ENCODE data around the gene ZNF219.

ZNF219 gene

GRCh38 chr14:21084998-21085853 lies 13.2 kb downstream of the ZNF219 start:
- DNase-seq = no peak

DNA sequence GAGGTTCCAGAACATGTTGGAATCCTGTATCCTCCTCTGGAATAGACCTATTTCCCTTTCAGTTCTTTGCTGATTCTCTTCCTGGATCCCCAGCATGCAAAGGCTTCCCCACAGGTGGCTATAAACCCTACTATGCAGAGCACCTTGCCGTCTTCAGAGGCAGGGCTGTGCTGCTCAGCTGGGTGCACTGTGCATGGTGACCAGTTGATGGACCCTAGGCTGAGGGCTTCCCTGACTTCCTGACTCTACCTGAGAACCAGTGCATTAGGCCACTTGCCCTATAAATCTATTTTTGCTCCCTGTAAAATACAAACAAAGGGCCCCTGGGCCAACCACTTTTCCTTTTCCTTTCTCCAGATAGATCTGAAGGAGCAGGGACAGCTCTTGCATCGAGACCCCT lies 14.1 kb downstream of the ZNF219 start:
- no peak for DNase-seq

DNA sequence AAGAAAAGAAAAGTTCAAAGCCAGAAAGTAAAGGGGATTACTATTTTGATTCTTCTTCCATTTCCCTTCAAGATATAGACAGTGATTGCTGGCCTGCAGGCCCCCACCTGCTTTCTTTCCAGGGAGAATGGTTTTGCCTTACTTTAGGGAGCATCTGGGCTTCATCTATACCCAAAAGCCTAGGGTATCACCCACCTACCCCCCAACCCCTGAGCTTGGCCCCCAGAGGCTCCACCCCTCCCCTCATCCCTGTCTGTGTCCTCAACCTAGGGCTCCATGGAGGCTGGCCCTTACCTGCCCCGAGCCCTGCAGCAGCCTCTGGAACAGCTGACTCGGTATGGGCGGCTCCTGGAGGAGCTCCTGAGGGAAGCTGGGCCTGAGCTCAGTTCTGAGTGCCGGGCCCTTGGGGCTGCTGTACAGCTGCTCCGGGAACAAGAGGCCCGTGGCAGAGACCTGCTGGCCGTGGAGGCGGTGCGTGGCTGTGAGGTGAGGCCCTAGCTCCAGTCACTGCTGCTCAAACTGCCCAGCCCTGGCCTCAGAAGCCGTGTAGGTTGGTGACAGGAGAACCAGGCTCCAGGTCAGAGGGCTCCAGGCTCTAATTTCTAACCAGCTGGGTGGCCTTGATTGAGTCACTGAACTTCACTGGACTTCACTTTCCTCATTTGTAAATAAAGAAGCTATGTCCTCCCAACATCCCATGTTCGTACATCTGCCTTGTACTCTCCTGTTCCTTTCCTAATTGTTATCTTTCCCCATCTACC lies 14.7 kb downstream of the ZNF219 start:
- no peak for DNase-seq

- no peak for DNase-seq
These were observed 16.8 kb downstream of the ZNF219 start for GRCh38 chr14:21081521-21082142.

- no peak for DNase-seq
These were observed 19.7 kb downstream of the ZNF219 start for GRCh38 chr14:21078726-21079125.

DNA sequence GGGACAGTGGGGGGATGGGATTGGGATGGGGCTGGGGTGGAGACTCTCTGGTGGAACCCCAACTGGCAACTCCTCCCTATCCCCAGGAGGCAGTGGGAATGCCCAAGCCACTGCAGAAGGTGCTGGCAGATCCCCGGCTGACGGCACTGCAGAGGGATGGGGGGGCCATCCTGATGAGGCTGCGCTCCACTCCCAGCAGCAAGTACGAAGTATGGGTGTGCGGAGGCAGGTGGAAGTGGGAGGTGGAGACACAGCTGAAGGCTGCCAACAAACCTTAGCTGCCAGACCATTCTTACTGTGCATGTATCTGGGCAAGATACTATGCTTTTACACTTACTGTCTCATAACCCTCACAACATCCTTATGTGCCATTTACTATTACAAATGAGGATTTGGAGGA lies 20.2 kb downstream of the ZNF219 start:
- DNase-seq = no peak

- no peak for DNase-seq
These were observed 20.8 kb downstream of the ZNF219 start for GRCh38 chr14:21077672-21078071.

DNA sequence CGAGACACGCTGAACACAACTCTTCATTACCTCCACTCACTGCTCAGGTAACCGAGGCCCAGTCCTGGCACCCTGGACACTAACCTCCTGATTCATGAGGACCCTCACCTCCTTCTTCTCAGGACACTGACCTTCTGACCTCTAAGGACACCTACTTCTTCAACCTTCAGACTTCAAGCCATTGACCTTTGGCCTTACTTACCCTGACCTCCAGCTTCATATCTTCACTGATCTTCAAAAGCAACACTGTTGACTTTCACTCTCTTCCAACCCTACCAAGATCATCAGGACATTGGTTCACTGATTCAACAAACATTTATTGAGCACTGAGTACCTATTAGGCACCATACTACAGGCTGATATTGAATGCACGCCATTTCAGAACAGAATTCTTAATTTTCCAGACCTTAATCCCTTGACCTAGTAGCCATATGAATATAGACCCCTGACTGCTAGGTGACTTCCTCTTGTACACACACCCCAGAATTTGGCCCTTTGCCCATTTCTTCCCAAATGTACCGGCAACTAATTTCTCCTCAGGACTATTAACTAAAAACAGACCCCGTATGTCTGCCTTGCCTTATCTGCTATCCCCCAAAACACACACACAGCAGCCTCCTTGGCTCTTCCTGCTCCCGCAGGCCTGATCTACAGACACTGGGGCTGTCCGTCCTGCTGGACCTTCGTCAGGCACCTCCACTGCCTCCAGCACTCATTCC lies 22.6 kb downstream of the ZNF219 start:
- DNase-seq = no peak

- DNase-seq = no peak
These were observed 23.8 kb downstream of the ZNF219 start for GRCh38 chr14:21074398-21075272.

GRCh38 chr14:21073921-21074320 lies 24.5 kb downstream of the ZNF219 start:
- DNase-seq = no peak

DNA sequence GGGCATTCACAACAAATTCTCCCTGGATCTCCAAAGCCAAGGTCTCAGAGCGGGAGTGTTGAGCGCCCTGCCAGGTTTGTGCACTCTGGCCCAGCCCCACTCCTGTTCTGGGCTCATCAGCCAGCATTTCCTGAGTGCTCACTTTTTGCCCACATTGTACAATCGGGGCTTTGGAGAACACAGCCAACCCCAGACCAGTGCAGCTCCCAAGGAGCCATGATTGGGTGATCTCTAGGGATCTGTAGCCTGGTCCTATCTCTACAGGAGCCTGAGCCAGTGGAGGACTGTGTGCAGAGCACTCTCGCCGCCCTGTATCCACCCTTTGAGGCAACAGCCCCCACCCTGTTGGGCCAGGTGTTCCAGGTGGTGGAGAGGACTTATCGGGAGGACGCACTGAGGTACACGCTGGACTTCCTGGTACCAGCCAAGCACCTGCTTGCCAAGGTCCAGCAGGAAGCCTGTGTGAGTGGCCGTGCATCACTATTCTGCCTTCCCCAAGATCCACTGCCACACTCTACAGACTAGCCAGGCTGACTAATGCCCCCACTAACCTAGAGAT lies 25.6 kb downstream of the ZNF219 start:
- DNase-seq = no peak

DNA sequence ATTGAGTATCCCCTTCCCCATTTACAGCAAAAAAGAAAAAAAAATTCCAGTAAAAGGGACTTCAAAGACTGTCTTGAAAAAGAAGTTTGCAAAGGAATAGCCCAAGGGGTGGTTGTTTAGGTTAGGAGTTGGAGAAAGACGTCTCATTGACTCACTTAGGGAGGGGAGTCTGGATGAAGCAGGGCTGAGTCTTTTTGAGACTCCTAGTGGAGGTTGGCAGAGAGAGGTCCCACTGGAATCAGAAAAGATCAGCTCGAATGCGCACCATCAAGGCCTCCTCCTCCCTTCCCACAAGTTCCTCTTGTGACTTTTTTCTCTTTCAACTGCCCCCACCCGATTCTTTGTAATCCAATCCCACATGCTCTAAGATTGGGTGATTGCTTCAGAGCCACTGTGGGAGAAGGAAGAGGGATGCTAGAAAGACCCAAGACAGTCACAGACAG lies 26.4 kb downstream of the ZNF219 start:
- no peak for DNase-seq

DNA sequence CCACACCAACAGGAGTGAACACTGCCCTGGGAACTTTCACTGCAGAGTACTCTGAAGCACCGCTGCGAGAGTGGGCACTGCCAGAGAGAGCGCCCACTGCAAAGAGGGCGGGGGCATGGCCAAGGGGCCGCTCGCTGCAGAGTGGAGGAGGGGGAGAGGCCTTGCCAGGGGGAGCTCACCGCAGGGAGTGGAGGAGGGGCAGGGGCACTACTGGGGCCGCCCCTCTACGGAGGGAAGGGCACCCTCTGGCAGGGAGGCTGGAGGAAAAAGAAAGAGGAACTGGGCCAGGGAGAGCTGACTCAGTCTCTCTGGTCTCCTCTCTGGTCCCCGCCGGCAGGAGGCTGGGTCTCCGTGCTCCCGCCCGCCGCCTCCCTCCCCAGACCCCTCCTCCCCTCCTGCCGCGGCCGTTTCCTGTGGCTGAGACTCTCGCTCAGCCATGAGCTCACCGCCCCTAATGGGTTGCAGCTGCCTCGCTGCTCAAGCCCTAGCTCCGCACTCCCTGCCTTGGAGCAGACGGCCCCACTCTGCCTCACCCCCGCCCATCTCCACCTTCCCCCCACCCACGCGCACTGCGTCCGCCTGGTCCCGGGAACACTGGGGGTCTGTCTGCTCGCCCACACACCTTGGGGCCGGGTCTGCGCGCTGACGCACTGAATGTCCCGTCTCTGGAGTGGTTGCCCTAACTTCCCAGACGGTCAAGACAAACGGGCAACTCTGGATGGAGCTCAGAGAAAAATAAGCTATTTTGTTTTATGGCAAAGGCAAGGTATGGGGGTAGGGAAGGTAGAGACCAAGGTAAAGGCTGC lies 27.0 kb downstream of the ZNF219 start:
- peak; percentile 69 for DNase-seq

GRCh38 chr14:21070610-21071224 lies 27.7 kb downstream of the ZNF219 start:
- no peak for DNase-seq

- no peak for DNase-seq
These were observed 28.3 kb downstream of the ZNF219 start, which contains the start of gene ARHGEF40 for GRCh38 chr14:21070083-21070609. Gene ARHGEF40, plus strand, starts transcription at chr14:21070304. Its CDS starts 93 bp downstream, at chr14:21070397.

GRCh38 chr14:21069388-21070082 lies 28.9 kb downstream of the ZNF219 start:
- no peak for DNase-seq

DNA sequence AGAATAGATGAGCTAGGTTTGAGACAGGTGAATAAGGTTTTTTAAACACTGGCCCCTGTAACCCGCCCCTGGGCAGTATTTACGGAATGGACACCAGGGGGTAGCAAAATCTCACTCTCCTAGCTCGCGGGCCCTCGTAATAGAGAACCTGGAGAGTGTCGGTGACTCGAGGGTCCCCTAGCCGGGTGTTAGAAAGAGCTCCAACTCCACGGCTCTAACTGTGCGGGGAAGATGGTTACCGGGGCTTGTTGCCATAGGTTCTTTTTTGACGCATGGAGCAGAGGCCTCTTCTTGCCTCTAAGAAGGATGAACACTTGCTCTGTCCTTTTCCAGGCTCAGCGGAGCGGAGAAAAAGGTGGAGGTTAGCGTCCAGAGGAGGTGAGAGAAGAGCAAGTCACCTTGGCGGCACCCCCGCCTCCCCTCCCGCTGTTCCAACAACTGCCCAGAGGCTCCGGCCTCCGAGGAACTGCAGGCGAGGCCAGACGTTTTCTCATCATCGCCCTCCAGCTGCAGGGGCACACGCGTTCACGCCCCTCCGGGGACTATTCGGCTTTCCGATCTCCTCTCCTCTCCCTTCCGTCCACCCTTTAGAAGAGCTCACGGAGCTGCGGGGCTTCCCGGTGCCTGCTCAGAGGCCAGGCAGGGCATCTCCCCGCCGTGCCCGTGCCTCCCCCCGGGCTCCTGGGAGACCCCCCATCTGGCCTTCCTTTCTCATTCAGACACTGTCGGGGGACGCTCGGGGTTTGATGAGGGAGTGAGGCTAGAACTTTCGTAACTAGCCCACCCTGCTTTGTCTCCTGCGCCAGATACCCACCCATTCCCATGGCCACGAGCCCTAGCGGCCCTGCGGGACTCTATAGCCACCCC lies 29.7 kb downstream of the ZNF219 start:
- peak; percentile 79 for DNase-seq

DNA sequence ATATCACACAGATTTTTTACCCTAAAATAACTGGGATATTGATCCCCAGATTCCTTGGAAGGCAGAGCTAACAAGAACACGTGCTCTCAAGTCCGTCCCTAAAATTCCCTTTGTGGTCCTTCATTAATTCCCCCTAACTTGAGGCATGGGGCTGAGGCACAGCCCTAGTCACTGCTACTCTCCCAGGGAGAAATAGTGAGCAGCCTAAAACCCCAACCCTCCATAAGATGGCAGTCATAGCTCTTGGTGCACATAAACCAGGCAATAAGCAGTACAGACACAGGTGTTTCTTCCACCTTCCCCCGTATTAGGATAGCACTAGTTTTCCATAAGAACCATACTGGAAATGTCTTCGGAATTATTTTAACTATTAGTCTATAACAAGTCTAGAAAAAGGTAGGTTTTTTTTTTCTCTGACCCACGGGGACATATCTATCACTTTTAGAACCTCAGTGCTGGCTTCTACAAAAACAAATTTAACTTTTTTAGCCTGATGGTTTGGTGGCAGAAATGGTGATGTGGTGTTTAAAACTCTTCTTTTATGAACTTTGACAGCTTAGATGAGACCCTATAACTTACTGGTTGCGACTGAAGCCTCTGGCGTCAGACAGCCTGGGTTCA lies 31.5 kb downstream of the ZNF219 start:
- peak; percentile 13 for DNase-seq
